Esophagus (tissue), 2 donors: ENCODE data around the gene DGCR2. TPM values are rescaled to one million over a fixed set of nuclear protein-coding genes. Genes with fewer than 3 reads are reported as not detected.

Experiments
- H3K27ac ChIP-seq, 2 donors: one replicate each; pipeline ENCODE4 v1.5.1; 2013; ENCODE audit warnings: low read depth in 2 of 2, mild to moderate bottlenecking in 2 of 2, inconsistent platforms in 1 of 2, low read length in 1 of 2, moderate library complexity in 1 of 2
- H3K27me3 ChIP-seq, 2 donors: one replicate each; pipeline ENCODE4 v1.6.1; 2013; ENCODE audit warnings: low read length in 2 of 2, control low read depth in 1 of 2, mild to moderate bottlenecking in 1 of 2; ENCODE audit not compliant: insufficient read depth in 2 of 2, control insufficient read depth in 1 of 2
- H3K36me3 ChIP-seq, 2 donors: one replicate each; pipeline ENCODE4 v1.6.1; 2013; ENCODE audit warnings: low read length in 1 of 2; ENCODE audit not compliant: control insufficient read depth in 2 of 2, insufficient read depth in 2 of 2
- H3K4me1 ChIP-seq, 2 donors: one replicate each; pipeline ENCODE4 v1.6.1; 2013; ENCODE audit warnings: low read length in 1 of 2; ENCODE audit not compliant: control insufficient read depth in 2 of 2, insufficient read depth in 2 of 2
- H3K4me3 ChIP-seq, 2 donors: one replicate each; pipeline ENCODE4 v1.5.1; 2013; ENCODE audit warnings: low read length in 2 of 2, mild to moderate bottlenecking in 2 of 2, low read depth in 1 of 2, moderate library complexity in 1 of 2
- H3K9me3 ChIP-seq, 2 donors: one replicate each; pipeline ENCODE4 v1.6.1; 2013; ENCODE audit warnings: mild to moderate bottlenecking in 2 of 2, low read depth in 1 of 2, low read length in 1 of 2, moderate library complexity in 1 of 2; ENCODE audit not compliant: control insufficient read depth in 2 of 2, insufficient read depth in 1 of 2
- WGBS, 2 donors: extraction: QIAGEN DNeasy Blood & Tissue Kit; methylation state at CpG; one replicate each; pipeline ENCODE4 v1.1.7; 2013; 5-methylcytosine and 5-hydroxymethylcytosine counted together
- polyA plus RNA-seq, 2 donors: library from polyadenylated mRNA; stranded (reverse); fragments of 200-250 nt; gene quantifications; one replicate each; pipeline ENCODE4 v1.2.3, GENCODE V29; 2013
- donor health status: healthy with polysubstance abuse.
- donor health status: Bipolar disorder and iron deficiency.

The DGCR2 gene
- polyA plus RNA-seq, 2 donors: 32.2 to 32.9 TPM

- H3K27ac ChIP-seq: no peak overlapping the region
- WGBS, 2 donors: 93 to 95% methylated on average over 18 of the region's 18 CpGs
- no peaks in the 10 kb centered on the region for H3K9me3 ChIP-seq
- H3K36me3 ChIP-seq: peaks cover 23 to 77% of the 10 kb centered on the region in 2 donors
- H3K4me1 ChIP-seq: peaks cover 0 to 16% of the 10 kb centered on the region in 2 donors
- no peak overlapping the region for H3K4me3 ChIP-seq
- H3K27me3 ChIP-seq: no peaks in the 10 kb centered on the region
Observed at GRCh38 chr22:19134874-19135273, 12.7 kb upstream of the DGCR2 start.

- Histone ChIP-seq H3K4me1 (peaks cover 0 to 18% of the 10 kb centered on the region in 2 donors), H3K27ac (no peak overlapping the region), H3K4me3 (no peak overlapping the region), H3K36me3 (peaks cover 19 to 71% of the 10 kb centered on the region in 2 donors), H3K27me3 (no peaks in the 10 kb centered on the region), H3K9me3 (no peaks in the 10 kb centered on the region)
- WGBS, 2 donors: 93 to 94% methylated on average over 21 of the region's 21 CpGs
Observed at GRCh38 chr22:19134176-19134831, 12.1 kb upstream of the DGCR2 start.

GRCh38 chr22:19133561-19133960, 11.3 kb upstream of the DGCR2 start:
- no peak overlapping the region for H3K4me3 ChIP-seq
- peaks cover 0 to 25% of the 10 kb centered on the region in 2 donors for H3K4me1 ChIP-seq
- no peak overlapping the region for H3K27ac ChIP-seq
- H3K36me3 ChIP-seq: peaks cover 15 to 64% of the 10 kb centered on the region in 2 donors
- H3K9me3 ChIP-seq: no peaks in the 10 kb centered on the region
- WGBS, 2 donors: 94 to 97% methylated on average over 12 to 13 of the region's 13 CpGs
- H3K27me3 ChIP-seq: no peaks in the 10 kb centered on the region

GRCh38 chr22:19132693-19133400, 10.6 kb upstream of the DGCR2 start:
- H3K4me1 ChIP-seq: peaks cover 0 to 28% of the 10 kb centered on the region in 2 donors
- 85 to 88% methylated on average over 9 of the region's 9 CpGs for WGBS, 2 donors
- no peaks in the 10 kb centered on the region for H3K9me3 ChIP-seq
- no peak overlapping the region for H3K4me3 ChIP-seq
- peaks cover 15 to 57% of the 10 kb centered on the region in 2 donors for H3K36me3 ChIP-seq
- no peaks in the 10 kb centered on the region for H3K27me3 ChIP-seq
- no peak overlapping the region for H3K27ac ChIP-seq

- H3K36me3 ChIP-seq: peaks cover 15 to 50% of the 10 kb centered on the region in 2 donors
Observed at GRCh38 chr22:19132153-19132552, 9.9 kb upstream of the DGCR2 start.

GRCh38 chr22:19131685-19132015, 9.4 kb upstream of the DGCR2 start:
- WGBS, 2 donors: 96 to 98% methylated on average over 19 of the region's 19 CpGs
- H3K4me3 ChIP-seq: no peak overlapping the region
- no peaks in the 10 kb centered on the region for H3K9me3 ChIP-seq
- H3K27ac ChIP-seq: no peak overlapping the region
- peaks cover 0 to 37% of the 10 kb centered on the region in 2 donors for H3K4me1 ChIP-seq
- H3K27me3 ChIP-seq: no peaks in the 10 kb centered on the region
- H3K36me3 ChIP-seq: peaks cover 11 to 45% of the 10 kb centered on the region in 2 donors

More at GRCh38 chr22:19132153-19132552, 9.9 kb upstream of the DGCR2 start:
- Histone ChIP-seq H3K27me3 (no peaks in the 10 kb centered on the region), H3K4me1 (peaks cover 0 to 33% of the 10 kb centered on the region in 2 donors), H3K4me3 (no peak overlapping the region), H3K27ac (no peak overlapping the region), H3K9me3 (no peaks in the 10 kb centered on the region)
- WGBS, 2 donors: 94 to 96% methylated on average over 20 of the region's 20 CpGs

- Histone ChIP-seq H3K27ac (peak within 1 kb of the TSS; percentile 43 to 87), H3K9me3 (no peaks in the 10 kb centered on the region), H3K4me1 (peaks cover 0 to 38% of the 10 kb centered on the region in 2 donors), H3K36me3 (peaks cover 10 to 42% of the 10 kb centered on the region in 2 donors), H3K27me3 (no peaks in the 10 kb centered on the region), H3K4me3 (no peak within 1 kb of the TSS)
- 79 to 81% methylated on average over 27 of the region's 27 CpGs for WGBS, 2 donors
Observed at GRCh38 chr22:19130959-19131684, 8.9 kb upstream of the DGCR2 start, which contains the start of gene TSSK2. TSSK2 (plus strand) TSS chr22:19131308; CDS start chr22:19131400, 92 bp downstream.

- no peak overlapping the region for H3K4me3 ChIP-seq
- peaks cover 6 to 35% of the 10 kb centered on the region in 2 donors for H3K36me3 ChIP-seq
- no peaks in the 10 kb centered on the region for H3K27me3 ChIP-seq
- H3K4me1 ChIP-seq: peaks cover 0 to 39% of the 10 kb centered on the region in 2 donors
- peak overlapping the region; percentile 82 to 87 for H3K27ac ChIP-seq
- no peaks in the 10 kb centered on the region for H3K9me3 ChIP-seq
- 52 to 64% methylated on average over 8 of the region's 8 CpGs for WGBS, 2 donors
Observed at GRCh38 chr22:19129871-19130270, 7.7 kb upstream of the DGCR2 start.

- H3K36me3 ChIP-seq: peaks cover 0 to 28% of the 10 kb centered on the region in 2 donors
- WGBS, 2 donors: 64 to 72% methylated on average over 7 of the region's 7 CpGs
- H3K4me1 ChIP-seq: peaks cover 0 to 39% of the 10 kb centered on the region in 2 donors
- H3K27ac ChIP-seq: peak overlapping the region; percentile 82 to 87
- no peaks in the 10 kb centered on the region for H3K9me3 ChIP-seq
- H3K4me3 ChIP-seq: no peak overlapping the region
- H3K27me3 ChIP-seq: no peaks in the 10 kb centered on the region
Observed at GRCh38 chr22:19128946-19129727, 6.9 kb upstream of the DGCR2 start.
